Gastroesophageal sphincter (tissue), 3 donors: Measurements from ENCODE around the gene MKLN1.
A peak's percentile ranks its signal among the peaks of the same experiment; 100 is the strongest.

Experiments used
- EP300 ChIP-seq: sonication (generic); formaldehyde crosslinking; IDR thresholded peaks from one replicate; pipeline ENCODE4 v1.6.1; 2017; ENCODE audit warnings: antibody characterized with exemption, mild to moderate bottlenecking
- POLR2A ChIP-seq, 2 donors: fragments of 450-650 bp; IDR thresholded peaks; one replicate each; pipeline ENCODE4 v1.6.1; 2017; ENCODE audit warnings: antibody characterized with exemption in 2 of 2, mild to moderate bottlenecking in 2 of 2, moderate library complexity in 1 of 2
- POLR2AphosphoS5 ChIP-seq: sonication (generic); formaldehyde crosslinking; IDR thresholded peaks from one replicate; pipeline ENCODE4 v1.6.1; 2017; ENCODE audit warnings: antibody characterized with exemption
- TF ChIP-seq, protein P1 (sequence below), 4 experiments: fragments of 200-600 bp in 2 of 4; fragments of 450-650 bp in 2 of 4; sonication (generic) in 1 of 4; IDR thresholded peaks; one replicate each; pipeline ENCODE4 v1.5.1; 2017 to 2019; ENCODE audit warnings: antibody characterized with exemption in 4 of 4, mild to moderate bottlenecking in 2 of 4, moderate library complexity in 2 of 4

DNA sequence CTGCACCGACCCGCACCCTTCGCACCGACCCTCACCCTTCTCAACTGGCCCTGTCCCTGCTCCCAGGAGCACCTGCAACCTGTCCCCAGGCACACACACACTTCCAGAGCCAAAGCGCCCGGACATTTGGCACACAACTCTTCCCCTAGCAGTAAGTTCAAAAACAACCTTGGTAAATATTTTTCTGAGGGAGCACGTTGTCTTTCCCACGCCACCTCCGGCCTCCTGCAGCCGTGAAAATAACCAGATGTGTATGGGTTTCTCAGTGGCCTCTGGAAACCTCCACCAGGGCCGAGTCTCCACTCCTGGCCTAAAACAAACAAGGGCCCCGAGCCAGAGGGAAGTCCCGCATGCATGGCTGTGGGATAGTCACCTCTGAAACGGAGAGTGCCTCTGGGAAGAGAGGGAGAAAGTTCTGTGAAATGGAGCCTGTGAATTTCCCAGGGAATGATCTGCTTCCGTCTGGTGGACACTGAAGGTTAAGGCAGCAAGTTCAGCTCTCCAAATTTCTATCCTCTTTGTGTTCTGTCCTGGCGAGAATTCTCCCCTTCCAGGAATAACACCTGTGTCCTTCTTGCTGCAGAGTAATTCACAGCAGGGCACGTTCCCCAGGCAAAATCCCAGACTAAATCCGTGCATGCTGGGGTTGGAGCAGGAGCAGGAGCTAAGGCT lies 213.0 kb downstream of the MKLN1 start:
- TF ChIP-seq, protein P1, sequence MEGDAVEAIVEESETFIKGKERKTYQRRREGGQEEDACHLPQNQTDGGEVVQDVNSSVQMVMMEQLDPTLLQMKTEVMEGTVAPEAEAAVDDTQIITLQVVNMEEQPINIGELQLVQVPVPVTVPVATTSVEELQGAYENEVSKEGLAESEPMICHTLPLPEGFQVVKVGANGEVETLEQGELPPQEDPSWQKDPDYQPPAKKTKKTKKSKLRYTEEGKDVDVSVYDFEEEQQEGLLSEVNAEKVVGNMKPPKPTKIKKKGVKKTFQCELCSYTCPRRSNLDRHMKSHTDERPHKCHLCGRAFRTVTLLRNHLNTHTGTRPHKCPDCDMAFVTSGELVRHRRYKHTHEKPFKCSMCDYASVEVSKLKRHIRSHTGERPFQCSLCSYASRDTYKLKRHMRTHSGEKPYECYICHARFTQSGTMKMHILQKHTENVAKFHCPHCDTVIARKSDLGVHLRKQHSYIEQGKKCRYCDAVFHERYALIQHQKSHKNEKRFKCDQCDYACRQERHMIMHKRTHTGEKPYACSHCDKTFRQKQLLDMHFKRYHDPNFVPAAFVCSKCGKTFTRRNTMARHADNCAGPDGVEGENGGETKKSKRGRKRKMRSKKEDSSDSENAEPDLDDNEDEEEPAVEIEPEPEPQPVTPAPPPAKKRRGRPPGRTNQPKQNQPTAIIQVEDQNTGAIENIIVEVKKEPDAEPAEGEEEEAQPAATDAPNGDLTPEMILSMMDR (IDR thresholded peaks at IDR 0.05): peak in 2 of 4 experiments; percentile 15 to 38
- no peak for TF ChIP-seq POLR2AphosphoS5
- TF ChIP-seq POLR2A (IDR thresholded peaks at IDR 0.05): no peak
- no peak for TF ChIP-seq EP300
